D721Med (cell line): ENCODE data around the gene IZUMO1.

Experiments
- DNase-seq: peaks from one replicate; pipeline ENCODE4 v3.0.0; 2011; ENCODE audit warnings: low spot score; ENCODE audit not compliant: insufficient read length
- FAIRE-seq: peaks from 2 replicates; lab custom pipeline; 2011; peaks lifted over from hg19 to GRCh38; lab: Jason Lieb, UNC
- TF ChIP-seq, protein P1 (sequence below): IDR thresholded peaks from 2 replicates; pipeline ENCODE4 v1.5.1; 2012; ENCODE audit warnings: mild to moderate bottlenecking, control low read depth; ENCODE audit not compliant: insufficient read depth; ENCODE audit errors: missing control alignments

IZUMO1 gene

DNA sequence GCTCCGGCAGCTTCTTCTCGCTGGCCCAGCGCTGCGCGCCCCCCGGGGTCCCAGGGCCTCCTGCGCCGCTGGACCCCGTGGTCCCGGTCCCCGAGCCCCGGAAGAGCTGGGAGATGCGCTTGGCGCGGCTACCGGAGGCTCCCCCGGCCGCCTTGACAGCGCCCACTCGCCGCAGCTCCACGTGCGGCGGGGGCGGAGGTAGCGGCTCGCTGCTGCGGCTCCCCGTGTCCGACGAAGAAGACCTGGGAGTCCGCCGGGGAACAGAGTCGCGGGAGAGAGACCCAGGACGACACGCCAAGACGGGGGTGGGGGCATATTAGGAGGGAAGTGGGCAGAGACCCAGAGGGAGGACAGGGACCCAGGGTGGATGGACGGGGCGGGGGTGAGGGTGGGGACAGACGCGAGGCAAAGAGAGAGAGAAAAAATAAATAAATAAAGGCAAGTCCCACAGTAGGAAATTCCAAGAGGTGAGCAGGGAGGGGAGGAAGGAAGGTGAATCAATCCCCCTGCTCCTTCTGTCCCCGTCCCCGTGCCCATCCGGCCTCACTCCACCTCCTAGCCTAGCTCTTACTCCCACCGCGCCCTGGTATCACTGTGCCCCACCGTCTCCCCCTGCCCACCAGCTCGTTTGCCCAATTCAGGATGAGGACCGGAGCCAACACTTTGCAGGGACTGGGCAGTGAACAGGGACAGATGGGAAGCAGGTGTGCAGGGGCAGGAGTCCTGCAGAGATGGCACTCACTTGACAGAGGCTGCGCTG, 7.1 kb downstream of the IZUMO1 start:
- TF ChIP-seq, protein P1, sequence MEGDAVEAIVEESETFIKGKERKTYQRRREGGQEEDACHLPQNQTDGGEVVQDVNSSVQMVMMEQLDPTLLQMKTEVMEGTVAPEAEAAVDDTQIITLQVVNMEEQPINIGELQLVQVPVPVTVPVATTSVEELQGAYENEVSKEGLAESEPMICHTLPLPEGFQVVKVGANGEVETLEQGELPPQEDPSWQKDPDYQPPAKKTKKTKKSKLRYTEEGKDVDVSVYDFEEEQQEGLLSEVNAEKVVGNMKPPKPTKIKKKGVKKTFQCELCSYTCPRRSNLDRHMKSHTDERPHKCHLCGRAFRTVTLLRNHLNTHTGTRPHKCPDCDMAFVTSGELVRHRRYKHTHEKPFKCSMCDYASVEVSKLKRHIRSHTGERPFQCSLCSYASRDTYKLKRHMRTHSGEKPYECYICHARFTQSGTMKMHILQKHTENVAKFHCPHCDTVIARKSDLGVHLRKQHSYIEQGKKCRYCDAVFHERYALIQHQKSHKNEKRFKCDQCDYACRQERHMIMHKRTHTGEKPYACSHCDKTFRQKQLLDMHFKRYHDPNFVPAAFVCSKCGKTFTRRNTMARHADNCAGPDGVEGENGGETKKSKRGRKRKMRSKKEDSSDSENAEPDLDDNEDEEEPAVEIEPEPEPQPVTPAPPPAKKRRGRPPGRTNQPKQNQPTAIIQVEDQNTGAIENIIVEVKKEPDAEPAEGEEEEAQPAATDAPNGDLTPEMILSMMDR: no peak
- no peak for DNase-seq
- FAIRE-seq: no peak

- FAIRE-seq (no peak), DNase-seq (peak; percentile 98)
- TF ChIP-seq, protein P1: peak; percentile 52
Observed at GRCh38 chr19:48738557-48739403, 7.9 kb downstream of the IZUMO1 start.

DNA sequence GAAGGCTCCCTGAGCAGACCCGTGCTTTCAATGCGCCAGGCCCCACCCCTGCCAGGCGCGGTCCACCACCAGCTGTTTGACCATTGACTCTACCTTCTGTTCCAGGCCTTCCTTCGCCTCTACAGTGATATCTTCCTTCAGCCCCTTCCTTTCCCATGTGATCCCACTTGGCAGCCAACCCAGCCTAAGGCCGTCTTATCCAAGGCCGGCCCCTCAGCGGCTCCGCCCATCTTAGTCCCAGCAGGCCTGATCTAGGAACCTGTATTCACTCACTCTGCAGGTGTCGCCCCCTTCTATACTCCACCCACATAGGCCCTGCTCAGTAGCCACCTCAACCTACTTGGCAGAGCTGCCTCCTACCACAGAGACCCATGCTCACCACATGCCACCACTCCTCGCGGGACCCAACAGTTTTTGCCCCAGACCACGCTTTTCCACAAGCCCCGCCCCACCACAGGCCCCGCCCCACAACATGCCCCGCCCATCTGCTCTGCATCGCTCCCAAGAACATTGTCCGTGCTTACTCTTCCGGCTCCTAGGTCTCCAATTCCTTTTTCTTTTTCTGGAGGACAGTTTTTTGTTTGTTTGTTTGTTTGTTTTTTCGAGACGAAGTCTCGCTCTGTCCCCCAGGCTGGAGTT, 9.2 kb downstream of the IZUMO1 start:
- TF ChIP-seq, protein P1: no peak
- FAIRE-seq (no peak), DNase-seq (no peak)

- FAIRE-seq: no peak
- TF ChIP-seq, protein P1: no peak
Observed at GRCh38 chr19:48735031-48735615, 11.6 kb downstream of the IZUMO1 start.

DNA sequence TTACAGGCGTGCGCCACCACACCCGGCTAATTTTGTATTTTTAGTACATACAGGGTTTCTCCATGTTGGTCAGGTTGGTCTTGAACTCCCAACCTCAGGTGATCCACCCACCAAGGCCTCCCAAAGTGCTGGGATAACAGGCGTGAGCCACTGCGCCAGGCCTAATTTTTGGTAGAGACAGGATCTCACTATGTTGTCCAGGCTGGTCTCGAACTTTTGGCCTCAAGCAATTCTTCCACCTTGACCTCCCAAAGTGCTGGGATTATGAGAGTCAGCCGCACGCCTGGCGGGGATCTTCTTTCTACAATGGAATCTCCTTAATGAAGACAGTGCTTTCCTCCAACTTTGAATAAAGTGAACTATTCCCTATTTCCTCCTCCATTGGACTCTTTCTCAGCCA, 12.1 kb downstream of the IZUMO1 start:
- TF ChIP-seq, protein P1: no peak
- no peak for DNase-seq
- FAIRE-seq: no peak

More at GRCh38 chr19:48735031-48735615, 11.6 kb downstream of the IZUMO1 start:
- DNase-seq: peak; percentile 97

- no peak for FAIRE-seq
- DNase-seq: no peak
- TF ChIP-seq, protein P1: no peak
Observed at GRCh38 chr19:48731452-48731851, 15.3 kb downstream of the IZUMO1 start.
